Activated effector memory CD4-positive, alpha-beta T cell treated with Interleukin-2 at 50 U/mL for 16 hours (primary cell): Measurements from ENCODE around the gene MAPK8.

Experiments used
- DNase-seq: peaks from one replicate; pipeline ENCODE4 v3.0.0-alpha.2; 2020

Gene MAPK8

DNA sequence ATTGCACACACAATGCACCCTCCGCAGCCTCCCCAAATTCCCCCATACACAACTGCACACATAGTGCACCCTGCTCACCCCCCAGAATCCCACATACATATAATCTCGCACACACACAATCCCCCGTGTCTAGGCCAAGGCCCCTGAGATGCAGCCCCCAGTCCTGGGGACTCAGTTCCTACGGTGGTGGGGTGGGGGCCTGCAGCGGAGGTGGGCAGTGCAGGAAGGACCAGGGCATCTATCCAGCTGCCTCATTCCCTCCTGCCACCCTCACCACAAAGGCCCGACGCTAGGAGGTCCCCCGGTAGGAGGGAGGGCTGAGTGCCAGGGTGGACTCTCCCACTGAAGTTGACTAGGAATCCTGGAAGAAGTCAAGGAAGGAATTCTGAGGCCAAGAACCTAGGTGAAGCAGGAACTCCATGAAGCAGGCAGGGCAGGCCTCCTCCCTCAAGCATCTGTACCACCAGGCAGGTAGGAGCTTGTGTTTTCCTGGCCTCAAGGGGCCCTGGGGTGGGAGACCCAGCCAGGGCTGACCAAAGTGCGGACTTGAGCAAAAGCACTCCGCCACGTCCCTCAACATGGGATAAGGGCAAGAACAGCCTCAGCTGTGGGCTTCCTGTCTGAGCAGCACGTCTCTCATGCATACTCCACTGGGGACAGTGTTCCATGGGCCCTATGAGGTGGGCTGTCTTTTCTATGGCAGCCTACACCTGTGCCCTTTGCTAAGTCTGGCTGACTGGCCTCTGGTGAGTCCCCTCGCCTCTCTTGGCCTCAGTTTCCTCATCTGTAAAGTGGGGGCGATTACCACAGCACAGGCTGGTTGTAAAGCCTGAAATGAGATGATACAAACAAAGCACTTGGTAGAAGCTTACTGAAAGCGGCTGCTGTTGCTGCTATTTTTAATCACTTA is 145.7 kb downstream of the MAPK8 start:
- DNase-seq = no peak

DNA sequence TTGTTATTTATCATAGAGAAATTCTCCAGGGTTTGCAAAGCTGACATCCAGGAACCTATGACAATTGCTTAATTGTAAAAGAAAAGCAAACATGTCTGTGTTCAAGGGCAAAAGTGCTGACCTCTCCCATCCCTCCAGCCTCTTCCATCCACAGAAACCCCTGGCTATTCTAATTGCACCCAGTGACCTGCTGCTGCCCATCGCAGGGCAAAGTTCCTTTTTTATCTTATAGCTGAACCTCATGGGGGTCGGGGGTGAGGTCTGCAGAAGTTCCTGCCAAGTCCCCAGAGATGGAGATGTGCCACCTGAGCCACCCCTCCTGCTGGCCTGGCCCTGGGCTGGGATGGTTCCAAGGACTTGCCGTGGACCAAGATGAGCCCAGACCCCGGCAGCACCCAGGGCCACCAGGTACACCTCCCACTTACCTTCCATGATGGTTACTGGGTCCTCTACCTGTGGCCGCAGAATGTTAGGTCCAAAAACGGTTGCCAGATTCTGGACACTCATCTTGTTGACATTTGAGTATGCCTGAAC is 146.5 kb downstream of the MAPK8 start:
- DNase-seq = no peak

DNA sequence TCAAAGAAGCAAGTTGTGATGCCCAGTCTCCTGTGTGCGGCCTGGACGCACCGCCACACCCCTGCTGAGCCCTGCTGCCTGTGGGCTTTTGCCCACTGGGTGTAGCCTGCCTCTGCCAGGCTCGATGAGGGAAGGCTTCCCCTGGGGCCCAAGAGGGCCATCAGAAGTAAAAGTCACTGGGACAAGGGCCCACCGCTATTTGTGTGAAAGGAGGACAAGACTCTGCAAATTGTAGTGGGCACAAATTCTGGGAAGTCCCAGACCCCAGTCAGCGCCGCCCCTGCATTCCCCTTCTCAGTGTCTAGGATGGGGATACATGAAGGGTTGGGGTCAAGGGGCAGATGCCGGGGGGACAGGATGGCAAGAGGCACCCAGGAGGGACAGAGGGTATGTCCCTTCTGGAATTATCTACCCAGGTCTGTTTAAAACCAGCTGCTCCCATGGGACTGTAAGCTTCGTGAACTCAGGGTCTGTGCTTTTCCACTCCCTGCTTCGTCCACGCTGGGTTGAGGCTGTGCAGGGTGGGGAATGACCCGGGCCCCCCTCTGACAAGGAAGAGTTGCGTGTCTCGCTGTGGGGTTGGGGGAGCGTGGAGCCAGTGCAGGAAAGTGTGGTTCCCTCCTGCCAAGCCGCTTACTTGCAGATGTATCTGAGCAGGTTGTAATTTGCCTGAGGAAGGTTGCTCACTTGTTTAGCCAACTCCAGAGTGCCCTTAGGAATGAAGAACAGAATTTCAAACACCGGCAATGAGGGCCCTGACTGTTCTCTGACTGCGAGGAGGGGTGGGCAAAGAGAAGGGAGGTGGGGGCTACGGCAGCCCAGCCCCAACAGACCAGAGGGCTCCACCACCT is 147.2 kb downstream of the MAPK8 start:
- no peak for DNase-seq

DNA sequence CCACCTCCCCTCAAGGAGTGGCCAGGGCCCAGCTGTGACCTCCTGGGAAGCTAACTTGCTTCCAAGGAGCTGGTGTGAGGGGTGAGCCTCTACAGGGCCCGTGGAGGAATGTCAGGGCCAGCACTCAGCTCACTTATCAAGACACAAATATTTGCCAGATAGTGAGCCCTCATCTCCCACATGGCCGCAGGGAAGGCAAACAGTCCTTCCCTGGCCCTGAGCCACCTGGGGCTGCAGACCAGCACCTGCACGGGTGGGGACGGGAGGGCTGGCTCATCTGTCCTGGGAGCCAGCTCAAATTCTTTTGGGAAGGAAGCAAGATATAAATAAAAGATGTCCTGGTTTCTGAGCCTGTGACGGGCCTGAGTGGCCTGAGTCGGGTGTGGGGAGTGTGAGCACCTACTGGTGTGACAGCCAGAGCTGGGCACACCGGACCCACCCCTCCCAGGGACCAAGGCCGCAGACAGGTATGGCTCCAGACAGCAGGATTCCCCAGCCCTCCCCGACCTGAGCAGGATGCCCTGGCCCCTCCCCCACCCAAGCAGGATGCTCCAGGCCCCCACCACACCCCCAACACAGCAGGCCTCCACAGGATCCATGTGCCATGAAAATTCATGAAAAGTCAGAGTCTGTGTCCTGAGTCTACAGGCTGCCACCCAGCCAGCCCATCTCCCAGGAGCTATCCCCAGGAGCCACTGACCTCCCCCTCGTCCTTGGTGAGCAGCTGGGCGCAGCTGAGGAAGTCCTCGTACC is 148.0 kb downstream of the MAPK8 start:
- DNase-seq = no peak

DNA sequence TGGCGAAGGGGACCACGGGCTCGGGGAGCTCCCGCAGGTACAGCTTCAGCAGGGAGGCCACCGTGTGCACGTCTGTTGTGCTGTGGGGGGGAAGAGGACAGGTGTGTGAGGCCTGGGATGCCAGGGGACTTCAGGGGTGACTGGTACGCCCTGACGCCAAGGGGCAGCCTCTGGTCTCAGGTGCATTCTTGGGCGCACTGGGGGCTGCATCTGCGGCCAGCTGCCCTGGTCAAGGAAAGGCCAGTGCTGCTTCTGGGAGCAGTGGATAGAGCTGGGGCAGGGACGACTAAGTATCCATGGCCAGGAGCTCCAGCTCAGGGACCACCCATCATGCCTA is 148.5 kb downstream of the MAPK8 start:
- DNase-seq = no peak

DNA sequence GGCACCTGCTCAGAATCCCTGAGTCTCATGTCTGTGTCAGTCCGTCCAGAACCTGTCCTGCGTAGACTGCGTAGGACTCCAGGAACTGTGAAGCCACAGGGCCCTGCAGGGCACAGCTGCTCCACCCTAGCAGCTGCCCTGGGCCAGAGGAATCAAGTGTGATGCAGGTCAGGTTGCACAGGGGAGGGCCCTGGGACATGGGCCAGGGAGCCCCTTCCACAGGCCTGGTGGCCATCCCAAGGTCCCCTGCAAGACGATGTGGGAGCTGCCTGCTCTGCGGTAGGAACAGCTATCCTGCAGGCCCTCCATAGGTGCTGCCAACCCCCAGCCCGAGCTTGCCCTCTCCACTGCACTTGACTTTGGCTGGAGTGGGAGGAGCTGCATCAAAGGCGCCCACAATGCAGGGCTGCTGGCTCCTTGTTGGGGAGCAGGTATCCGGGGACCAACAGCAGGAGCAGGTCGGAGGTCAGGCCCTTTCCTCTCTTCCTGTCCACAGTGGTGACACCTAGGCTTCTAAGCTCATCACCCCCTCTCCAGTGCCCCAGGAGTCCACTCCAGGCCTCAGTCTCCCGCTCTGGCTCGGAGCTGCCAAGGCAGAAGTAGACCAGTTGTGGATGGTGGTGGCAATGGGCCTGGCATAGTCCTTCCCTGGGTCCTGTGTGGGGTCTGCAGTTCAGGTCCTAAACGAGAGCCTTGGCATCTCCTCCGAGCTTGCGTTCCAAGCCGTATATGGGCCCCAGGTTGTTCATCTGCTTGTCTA is 149.1 kb downstream of the MAPK8 start:
- DNase-seq = no peak

DNA sequence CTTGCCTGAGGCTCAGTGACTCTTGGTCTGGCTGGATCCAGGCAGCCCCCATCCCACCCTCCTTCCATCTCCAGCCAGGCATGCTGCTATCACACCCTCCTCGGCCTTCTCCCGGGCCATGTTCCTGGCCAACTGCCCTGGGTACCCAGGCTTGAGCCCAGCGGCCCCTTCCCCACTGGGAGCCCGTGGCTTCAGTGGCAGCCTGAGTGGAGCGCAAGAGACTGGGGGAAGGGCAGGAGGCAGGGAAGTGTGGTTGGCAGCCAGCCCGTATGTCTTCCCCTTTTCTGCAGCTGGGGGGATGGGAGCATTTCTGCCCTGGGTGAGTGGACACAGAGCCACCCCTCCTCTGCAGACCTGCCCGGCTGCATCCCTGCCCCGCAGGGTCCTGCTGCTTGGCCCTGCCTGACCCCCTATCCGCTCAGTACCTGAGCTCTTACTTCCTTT is 149.9 kb downstream of the MAPK8 start:
- DNase-seq = no peak

DNA sequence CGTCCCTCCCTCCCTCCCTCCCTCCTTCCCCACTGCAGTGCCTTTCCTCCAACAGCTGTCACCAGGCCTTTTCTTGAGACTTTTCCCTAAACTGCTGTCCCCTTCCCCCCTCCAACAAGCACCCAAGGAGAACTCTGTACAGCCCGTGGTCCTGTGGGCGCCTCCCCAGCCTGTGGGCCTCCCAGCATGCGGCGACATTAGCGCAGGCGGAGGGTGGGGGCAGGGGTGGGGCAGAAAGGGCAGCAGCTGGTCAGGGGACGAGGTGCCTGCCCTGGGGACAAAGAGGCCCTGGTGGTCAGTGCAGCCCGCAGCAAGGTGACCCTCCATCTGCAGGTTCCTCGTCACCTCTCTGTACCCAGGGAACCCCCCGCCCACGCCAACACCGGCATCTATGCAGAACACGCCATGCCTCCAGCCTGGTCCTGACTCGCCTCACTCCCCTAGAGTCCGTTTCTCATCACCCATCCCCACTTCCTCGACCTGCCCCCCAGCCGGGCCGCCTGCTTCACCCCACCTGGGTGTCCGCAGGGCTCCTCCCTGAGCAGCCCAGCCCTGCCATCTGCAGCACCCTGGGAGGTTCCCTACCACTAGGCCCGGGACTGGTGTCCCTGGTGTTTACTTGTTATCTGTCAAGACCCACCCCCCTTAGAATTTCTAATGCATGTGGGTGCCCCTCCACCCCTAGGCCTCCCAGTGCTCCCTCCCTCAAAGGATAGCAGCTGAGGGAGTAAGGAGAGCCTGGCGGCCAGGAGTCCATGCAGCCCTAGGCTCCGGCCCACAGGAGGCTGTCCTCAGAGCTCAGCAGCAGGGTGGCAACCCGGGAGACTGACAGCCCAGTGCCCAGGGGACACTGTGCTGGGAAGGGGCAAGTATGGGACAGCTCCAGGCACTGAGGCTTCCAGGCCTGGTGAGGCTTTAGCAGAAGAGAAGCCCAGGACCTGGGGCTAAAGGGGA is 150.6 kb downstream of the MAPK8 start:
- no peak for DNase-seq

DNA sequence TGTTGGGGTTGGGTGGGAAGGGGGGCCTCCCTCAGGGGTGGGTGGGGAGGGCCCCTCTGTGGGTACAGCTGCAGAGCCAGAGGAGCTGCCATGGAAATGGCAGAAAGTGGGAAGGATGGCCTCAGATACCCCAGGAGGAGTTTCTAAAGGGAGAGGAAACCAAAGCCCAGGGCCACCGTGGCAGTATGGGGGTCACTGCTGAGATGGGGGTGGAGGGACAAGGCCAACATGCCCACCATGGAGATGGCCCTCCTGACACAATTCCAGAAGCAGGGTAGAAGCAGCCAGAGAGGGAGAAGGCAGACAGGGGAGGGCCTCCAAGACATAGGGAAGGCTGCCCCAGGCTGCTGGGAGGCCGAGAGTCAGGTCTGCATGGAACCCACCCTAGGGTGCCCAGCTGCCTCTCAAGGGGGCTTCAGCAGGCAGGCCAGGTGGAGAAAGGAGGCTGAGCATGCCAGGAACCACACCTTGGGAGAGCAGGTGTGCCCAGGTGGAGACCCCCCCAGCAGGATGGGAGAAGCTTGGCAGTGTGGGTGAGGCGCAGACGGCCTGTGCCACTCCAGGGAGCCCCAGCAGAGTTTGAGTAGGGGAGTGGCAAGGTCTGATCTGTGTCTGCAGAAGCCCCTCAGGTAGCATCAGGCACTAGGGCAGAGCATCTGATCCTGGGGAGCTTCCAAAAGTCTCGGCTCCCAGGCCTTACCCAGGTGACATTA is 151.6 kb downstream of the MAPK8 start:
- DNase-seq = no peak

DNA sequence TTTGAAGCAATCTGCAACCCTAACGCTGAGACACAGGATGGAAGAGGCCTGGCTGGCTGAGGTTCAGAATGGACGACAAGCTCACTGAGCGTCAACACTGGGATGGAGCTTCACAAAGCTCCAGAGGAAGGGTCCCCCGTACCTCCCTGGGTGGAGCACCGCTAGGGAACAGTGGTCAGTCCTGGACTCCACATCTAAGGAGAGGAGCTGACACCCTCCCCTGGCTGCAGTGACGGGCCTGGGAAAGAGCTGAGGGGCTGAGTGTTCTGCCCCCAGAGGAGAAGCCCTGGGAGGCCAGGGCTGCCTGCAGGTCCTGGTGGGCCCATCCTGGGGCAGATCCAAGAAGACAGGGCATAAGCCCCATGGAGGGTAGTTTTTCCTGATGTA is 152.2 kb downstream of the MAPK8 start:
- DNase-seq = no peak

DNA sequence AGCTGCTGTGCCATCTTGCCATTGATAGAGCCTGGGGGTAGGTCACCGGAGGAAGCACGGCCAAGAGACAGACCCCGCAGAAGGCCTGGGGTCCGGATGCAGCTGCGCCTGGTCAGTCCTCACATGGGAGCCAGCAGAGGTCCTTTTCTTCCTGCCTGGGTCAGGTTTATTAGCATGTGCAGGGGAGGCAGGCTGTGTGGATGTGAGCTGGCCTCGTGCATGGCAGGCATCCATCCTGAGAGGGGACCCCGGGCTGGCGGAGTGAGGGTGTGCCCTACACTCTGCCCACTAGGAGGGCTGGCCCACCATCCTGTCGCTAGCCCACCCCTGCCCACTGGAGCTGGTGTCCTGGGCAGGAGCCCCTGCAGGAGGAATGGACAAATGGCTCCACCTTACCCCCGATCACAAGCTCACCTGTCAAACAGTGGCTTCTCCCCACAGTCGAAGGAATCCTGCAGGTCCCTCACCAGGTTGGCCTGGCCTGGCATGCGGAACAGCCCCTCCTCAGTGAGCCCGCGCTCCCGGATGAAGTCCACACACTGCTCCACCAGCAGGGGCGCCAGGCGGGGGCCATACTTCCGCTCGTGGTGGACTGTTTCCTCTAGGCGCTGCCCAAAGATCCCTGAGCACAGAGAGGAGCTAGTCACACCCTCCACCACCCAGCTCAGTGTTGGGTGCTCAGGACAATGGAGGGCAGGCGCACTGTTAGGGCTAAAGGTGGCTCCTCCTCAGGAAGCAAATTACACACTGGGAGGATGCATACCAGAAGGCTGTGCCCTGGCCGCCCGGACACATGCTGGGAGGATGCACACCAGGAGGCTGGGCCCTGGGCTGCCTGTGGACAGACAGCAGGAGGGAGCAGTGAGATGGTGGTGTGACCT is 153.0 kb downstream of the MAPK8 start:
- DNase-seq = no peak

DNA sequence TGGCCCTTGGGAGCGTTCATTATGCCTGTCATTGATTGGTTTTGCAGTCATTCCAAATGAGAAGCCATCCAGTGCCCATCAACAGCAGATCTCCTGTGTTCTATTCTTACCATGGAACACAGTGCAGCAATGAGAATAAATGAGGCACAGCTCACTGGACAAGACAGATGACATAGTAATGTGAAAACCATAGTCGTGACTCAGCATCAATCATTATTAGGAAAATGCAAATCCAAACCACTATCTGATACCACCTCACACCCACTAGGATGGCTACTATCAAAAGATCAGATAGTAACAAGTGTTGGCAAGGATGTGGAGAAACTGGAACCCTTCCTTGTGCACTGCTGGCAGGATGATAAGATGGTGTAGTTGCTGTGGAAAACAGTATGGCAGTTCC is 153.7 kb downstream of the MAPK8 start:
- DNase-seq = no peak

DNA sequence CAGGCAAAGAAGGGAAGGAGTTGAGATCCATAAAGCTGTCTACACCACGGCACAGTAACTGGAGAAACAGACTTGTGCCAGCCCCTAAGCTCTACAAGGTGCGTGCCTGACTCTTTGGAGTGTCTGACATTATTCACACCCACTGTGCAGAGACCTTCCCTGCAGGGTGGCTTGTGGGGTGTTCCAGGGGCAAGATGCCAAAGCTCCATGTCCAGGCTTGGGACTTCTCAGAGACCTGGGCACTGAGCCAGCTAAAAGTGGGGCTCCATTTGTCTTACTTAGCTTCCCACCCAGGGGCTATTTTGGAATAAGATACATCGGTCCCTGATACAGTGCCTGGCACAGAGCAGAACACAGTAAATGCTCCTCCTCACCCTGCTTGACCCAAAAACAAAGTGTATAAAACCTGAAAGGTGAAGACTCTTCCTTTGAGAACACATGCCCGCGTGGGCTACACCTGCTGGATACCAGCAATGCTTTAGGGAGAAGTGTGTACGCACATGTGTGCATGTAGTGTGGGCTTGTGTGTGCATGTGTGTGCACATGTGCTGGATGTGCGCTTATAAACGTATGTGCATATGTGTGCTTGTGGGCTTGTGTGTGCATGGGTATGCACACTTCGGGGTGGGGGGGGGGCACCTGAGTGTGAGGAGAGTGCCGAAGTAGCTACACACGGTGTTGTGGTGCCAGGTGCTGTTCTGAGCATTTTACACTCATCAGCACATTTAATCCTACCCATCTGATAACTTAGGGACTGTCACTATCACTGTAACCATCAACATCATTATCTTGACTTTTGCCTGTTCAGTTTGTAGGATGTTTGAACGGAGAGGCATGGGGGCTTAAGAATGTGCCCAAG is 155.4 kb downstream of the MAPK8 start:
- no peak for DNase-seq

DNA sequence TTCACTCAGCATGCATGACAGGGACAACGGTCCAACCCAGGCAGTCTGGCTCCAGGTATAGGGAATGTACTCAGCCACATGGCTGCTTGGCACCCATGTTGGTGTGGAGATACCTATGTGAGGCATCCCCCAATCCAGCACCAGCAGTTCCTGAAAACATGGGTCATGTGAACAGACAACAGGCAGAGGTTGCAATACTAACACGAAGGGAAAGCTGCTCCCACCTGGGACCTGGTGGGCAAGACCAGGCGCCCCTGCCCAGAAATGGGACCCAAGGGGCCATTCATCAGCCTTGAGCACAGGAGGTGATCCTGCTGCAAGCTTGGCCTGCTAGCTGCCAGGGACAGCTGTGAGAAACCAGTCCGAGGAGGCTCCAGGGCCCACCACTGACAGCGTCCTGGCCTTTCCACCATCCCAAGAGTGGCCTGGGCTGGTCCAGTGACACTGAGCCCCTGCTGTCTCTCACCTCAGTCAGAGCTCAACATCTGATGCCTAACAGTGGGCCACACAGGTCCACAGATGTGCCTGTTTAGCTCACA is 156.1 kb downstream of the MAPK8 start:
- no peak for DNase-seq

DNA sequence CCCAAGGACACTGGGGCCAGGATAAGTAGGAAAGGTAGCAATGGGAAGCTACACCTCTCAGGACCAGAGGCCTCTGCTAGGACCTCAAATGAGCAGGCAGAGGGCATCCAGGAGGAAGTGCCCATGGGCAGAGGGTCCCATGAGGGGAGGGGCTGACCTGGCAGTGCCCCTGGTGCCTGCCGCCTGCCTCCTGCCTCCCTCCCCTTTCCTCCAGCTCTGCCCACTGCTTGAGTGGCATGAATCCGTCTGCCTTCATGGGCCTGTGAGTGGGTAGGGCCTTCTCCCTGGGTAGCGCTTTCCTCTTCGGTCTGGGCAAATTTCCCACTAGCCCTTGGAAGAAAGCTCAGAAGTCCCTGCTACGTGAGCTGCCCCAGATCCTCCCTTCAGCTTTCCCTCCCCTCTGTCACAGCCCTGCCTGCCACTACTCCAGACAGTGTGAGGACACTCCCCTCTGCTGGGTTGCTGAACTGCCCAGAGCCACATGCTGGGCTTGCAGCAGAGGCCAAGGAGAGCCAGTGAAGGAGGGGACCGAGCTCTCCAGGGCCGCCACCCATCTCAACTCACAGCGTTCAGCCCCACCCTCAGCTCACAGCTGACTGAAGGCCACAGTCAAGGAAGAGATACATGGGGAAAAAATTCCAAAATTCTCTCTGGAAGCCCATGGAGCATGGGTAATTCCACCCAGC is 157.0 kb downstream of the MAPK8 start:
- no peak for DNase-seq

DNA sequence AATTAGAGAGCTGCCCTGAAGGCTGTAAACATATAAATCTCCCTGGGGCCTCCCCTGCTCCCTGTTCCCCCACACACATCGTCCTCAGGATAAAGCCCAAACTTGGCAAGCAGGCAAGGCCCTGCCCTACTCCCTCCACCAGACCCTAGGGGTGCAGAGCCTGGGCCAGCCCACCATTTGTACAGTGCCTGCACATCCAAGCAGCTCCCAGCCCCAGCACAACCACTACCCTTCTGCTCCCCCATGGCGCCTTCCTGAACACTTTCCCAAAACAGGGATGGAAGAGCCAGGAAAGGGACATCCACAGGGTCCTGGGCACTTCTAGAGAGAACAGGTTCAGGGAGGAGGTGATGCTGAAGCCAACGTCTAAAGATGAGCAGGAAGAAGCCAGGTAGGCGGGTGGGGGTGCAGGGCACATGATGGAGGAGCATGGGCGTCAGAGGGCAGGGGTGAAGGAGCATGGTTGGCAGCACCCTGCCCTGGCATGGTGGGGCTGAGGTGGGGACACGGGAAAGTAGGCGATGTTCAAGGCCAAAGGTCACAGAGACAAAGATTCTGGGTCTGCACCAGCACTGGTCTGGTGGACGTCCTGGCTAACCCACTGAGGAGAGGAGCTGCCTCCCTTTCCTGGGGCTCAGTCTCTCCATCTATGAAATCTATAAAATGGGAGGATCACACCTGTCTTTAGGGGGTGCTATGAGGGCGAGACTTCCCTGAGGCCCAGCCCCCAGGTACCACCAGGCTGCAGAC is 157.8 kb downstream of the MAPK8 start:
- no peak for DNase-seq
